Cerebellar cortex (tissue), 1 donor: ENCODE results near the gene TRANK1.
"Not testable (repeated sequence)": the region's sequence is repeated elsewhere in the genome, so short reads cannot be mapped to it uniquely, and the experiment has no call there.

Source experiments
- DNase-seq: peaks from one replicate; pipeline ENCODE4 v3.0.0-alpha.2; 2015; ENCODE audit warnings: low spot score

The TRANK1 gene

DNA sequence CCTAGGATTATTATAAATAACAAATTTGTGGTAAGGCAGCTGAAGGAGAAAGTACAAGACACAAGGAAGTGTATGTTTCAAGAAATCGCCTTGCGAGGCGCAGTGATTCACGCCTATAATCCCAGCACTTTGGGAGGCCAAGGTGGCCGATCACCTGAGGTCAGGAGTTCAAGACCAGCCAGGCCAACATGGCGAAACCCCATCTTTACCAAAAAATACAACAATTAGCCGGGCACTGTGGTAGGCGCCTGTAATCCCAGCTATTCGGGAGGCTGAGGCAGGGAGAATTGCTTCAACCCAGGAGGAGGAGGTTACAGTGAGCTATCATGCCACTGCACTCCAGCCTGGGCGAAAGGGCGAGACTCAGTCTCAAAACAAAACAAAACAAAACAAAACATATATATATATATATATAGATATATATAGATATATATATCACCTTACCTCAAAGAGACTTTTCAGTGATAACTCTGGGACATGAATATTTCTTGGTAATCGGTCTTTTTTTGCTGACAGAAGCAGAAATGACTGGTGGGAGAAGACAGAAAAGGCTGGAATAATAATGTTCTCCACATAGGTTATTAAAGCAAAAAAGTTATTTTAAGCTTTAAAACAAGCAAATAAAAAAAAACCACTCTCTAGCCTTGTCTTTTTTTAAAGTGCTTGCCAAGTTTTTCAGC, 52.3 kb downstream of the TRANK1 start:
- no peak for DNase-seq

- no peak for DNase-seq
These were observed 53.1 kb downstream of the TRANK1 start for GRCh38 chr3:36891701-36892160.

- not testable (repeated sequence) for DNase-seq
These were observed 53.8 kb downstream of the TRANK1 start for GRCh38 chr3:36891097-36891496.

- no peak for DNase-seq
These were observed 54.6 kb downstream of the TRANK1 start for GRCh38 chr3:36890261-36890660.

DNA sequence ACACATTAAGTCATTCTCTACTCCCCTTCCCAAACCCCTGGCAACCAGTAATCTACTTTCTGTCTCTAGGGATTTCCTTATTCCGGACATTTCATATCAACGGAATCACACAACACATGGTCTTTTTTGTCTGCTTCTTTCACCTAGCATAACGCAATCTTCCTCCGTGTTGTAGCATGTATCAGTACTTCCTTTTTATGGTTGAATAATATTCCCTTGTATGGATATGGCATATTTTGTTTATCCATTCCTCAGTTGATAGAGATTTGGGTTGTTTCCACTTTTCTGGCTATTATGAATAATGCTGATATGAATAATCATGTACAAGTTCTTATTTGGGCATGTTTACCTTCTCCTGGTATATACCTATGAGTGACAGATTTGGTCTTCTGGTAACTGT, 63.1 kb downstream of the TRANK1 start:
- DNase-seq = no peak

DNA sequence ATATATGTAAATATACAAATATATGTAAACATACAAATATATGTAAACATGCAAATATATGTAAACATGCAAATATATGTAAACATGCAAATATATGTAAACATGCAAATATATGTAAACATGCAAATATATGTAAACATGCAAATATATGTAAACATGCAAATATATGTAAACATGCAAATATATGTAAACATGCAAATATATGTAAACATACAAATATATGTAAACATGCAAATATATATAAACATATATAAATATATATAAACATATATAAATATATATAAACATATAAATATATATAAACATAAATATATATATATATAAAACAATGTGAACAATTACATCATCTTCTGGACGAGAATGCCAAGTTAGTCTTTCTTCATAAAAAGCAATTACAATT, 65.0 kb downstream of the TRANK1 start:
- DNase-seq = not testable (repeated sequence)

- DNase-seq = no peak
These were observed 66.7 kb downstream of the TRANK1 start for GRCh38 chr3:36877930-36878685.

DNA sequence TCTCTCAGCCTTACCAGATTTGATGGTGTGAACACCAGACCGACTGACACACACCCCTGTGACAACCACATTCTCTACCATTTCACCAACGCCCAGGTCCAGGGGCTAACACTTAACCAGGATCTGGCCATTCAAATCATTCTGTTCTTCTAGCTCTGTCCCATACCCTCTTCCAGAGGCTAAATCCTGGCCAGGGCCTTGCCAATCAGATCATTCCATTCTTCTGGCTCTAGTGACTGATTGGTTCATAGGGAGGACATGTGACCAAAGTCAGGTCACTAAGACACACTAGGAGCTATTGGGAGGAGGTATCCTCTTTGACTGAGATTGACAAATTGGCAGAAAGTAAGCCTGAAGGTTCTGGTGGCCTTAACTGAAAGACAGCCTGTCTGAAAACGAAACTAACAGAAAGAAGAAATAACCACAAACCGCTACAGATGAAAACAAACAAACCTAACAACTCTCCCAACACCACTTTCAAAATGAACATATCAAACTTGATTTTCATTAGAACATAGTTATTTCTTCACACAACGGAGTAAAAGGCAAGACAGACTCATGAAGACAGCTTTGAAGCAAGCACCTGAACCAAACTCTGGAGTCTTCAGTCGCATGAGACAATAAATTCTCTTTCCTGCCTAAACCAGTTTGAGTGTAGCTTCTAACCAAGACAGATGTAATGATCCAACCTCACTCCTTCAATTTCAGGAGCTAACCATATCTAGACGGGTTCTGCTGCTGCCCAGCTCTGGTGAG, 68.5 kb downstream of the TRANK1 start:
- DNase-seq = no peak

DNA sequence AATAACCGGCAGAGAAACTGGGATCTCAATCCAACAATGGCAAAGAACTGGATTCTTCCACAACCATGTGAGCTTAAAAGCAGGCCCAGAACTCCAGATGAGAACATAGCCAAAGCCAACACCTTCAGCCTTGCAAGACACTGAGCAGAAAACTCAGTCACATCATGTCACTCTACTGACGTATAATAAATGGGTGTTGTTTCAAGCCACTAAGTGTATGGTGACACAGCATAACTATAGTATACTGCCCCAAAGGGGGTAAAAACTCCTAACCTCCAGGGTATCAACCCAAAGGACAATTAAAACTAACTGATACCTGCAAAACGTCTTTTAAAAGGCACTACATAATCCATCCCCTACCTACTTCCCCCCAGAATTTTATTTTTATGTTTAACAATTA, 69.5 kb downstream of the TRANK1 start:
- DNase-seq = no peak

DNA sequence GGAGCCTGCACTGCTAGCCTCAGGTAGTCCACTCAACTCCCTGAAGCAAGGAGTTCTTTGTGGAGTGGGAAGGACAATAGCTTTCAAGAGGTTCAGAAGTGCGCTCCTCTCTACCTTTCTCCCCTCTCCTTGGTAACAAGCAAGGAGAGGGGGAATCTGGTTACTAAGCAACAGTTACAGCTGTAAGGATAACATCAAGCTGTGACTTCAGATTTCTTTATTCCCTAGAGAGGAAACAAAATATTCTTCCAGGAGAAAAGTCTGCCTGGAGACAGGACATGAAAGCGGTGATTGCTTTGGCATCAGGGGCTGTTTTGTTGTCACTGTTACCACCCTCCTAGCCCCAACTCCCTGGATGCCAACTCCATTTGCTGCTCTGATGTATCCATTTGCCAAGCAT, 70.4 kb downstream of the TRANK1 start:
- DNase-seq = no peak

DNA sequence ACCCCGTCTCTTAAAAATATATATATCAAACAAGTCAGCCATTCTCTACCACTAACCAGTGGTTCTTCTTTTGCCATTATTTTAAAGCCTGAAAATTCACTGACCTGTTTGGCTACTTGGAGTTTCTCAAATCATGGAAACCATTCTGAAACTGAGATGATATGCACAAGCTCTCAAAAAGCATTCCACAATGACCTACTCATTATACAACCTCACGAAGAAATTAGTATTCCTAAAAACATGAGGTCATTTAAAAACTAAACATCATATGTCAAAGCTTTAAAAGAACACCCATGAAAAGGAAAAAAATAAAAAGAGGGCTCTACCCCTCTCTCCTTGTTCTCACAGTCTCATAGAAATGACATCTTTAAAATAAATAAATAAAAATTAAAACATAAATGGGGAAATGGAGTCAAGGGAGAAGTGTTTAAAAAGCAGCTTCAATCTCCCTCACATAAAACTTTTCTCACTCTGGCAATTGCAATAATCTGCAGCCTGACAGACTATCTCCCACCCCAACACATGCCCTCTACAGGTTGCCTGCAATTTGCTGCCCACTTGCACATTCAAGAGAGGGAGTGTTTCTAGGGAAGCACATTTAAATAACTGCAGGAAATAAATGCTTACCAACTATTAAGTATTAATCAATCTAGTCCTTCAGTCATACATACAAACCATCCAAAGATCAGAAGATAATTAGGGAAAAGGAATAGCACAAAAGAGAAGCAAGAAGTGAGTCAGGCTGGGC, 73.3 kb downstream of the TRANK1 start:
- no peak for DNase-seq

DNA sequence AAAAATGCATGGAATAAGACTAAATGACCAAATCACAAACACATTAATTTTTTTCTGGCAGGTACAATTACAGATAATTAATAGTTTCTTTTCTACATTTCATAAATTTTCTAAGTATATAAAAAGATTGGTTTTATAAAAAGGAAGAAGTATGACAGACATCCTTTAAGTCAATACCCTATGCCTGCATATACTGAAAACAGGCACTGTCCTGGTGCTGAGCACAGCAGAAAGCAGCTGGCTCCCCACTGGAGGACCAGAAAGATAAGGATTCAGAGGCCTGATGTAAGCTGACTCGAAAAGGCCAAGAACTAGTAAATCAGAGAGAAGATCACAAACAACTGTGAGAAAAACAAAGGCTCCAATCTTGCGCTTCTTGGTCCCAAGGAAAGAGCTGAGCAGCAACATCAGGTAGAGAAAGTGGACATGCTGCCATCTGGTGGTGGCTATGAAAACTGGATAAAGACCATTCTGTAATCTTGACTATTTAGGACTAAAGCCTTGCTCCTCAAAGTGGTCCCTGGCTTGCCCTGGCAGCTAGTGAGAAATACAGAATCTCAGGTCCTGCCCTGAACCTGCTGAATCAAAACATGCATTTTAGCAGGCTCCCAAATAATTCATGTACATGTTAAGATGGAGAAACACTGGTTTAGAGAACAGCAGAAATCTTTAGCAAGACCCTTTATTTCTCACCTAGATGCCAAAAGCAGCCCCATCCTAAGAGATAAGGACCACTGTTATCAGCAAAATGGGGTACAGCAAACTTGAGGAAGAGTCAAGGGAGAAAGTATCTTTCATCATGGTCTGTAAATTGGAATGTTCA, 76.0 kb downstream of the TRANK1 start:
- peak; percentile 84 for DNase-seq

GRCh38 chr3:36867810-36868209, 77.0 kb downstream of the TRANK1 start:
- no peak for DNase-seq

DNA sequence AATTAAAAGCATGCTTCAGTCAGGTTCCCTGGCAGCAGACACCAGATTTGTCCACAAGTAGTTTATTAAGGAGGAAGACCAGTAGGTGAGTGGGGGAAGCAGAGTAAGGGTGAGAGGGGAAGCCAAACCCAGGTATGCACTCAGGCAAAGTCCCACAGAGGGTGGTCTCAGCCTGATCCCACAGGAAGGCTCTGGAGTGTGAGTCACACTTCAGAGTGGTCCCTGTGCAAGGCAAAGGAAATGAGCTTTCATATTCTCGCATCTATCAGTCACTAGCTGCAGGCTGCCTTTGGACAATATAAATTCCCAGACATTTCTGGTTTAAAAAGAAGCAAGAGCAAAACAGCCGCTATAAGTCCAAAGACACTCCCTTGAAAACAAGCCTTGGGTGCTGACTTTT, 78.5 kb downstream of the TRANK1 start:
- no peak for DNase-seq

DNA sequence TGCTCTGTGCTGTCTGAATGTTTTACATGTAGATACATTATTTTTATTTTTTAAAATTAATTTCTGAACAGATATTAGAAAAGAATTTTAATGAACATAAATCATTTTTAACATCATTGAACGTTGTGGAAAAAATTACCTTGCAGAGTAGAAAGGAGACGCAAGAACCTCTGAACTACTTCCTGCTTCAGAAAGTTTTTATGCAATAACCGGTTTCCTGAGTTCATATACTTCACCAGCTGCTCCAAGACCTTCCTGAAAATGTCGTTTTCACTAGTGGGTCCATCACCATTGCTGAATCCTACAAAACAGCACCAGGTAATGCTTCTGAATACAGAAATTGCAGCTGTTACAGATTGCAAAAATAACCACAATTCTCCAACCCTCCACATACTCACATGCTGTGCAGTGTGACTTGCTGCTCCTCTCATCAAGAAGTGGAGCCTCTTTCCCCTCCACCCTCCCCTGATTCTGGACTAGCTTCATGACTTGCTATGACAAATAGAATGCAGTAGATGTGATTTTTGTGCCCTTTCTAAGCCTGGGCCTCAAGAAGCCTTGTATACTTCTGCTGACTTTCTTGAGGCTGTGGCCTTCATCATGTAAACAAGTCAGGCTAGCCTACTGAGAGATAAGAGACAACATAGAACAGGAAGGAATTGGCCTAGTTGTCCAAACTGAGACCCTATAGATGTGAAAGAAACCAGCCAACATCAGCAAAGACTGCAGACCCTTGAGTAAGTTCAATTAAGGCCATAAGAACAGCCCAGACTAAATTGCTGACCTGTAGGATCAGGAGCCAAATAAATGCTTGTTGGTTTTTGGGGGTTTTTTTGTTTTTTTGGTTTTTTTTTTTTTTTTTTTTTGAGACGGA, 80.4 kb downstream of the TRANK1 start:
- DNase-seq = no peak

DNA sequence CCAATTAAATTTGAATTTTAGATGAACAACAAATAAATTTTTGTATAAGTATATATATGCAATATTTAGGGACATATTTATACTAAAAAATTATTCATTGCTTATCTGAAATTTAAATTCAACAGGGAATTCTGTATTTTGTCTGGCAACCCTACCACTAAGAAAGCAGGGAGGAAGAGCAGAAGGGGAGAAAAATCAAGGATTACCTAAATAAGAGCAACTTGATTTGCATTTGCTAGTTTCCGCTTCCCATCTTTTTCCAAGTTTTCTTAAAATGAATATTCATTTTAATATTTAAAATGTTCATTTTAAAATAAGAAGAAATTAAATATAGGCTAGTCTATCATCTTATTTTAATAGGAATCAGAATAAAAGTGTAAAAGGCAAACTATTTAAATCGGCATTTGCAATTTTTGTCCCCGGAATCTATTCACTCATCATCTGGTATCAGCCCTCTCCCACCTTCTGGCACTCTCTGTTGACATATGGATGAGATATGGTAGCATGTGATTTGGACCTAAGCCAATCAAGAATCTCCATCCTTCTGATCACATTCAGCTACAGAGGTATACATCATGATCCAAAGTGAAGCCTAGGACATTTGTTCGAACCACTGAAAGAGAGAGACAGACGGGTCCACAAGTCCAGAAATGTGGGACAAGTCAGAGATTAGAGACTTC, 82.6 kb downstream of the TRANK1 start:
- DNase-seq = no peak

- no peak for DNase-seq
These were observed 85.4 kb downstream of the TRANK1 start for GRCh38 chr3:36859494-36859893.

GRCh38 chr3:36852071-36852470, 92.8 kb downstream of the TRANK1 start:
- peak; percentile 11 for DNase-seq

GRCh38 chr3:36850743-36851142, 94.1 kb downstream of the TRANK1 start:
- DNase-seq = no peak

- no peak for DNase-seq
These were observed 98.4 kb downstream of the TRANK1 start for GRCh38 chr3:36846406-36846805.
